Stomach (tissue), 4 donors: ENCODE measurements around the gene MRC2.

Source experiments
- CTCF ChIP-seq, 7 experiments: fragments of 450-650 bp in 4 of 7; fragments of 200-600 bp in 3 of 7; sonication (generic) in 3 of 7; IDR thresholded peaks; one replicate each; pipeline ENCODE4 v1.5.1; 2016 to 2019; ENCODE audit warnings: antibody characterized with exemption in 7 of 7, control low read depth in 2 of 7, mild to moderate bottlenecking in 1 of 7
- POLR2A ChIP-seq, 4 donors: fragments of 450-650 bp; IDR thresholded peaks; one replicate each; pipeline ENCODE4 v1.6.1; 2016; ENCODE audit warnings: antibody characterized with exemption in 4 of 4, control low read depth in 2 of 4, mild to moderate bottlenecking in 1 of 4, moderate library complexity in 1 of 4
- POLR2AphosphoS5 ChIP-seq, 3 donors: sonication (generic); formaldehyde crosslinking; IDR thresholded peaks; one replicate each; pipeline ENCODE4 v1.6.1; 2016; ENCODE audit warnings: antibody characterized with exemption in 3 of 3

GRCh38 chr17:62580947-62581346 lies 46.5 kb upstream of the MRC2 start:
- TF ChIP-seq POLR2A (IDR thresholded peaks at IDR 0.05) (no peak), CTCF (IDR thresholded peaks at IDR 0.05) (no peak), POLR2AphosphoS5 (IDR thresholded peaks at IDR 0.05) (no peak)
